D721Med (cell line): ENCODE measurements around the gene DUSP23.
A peak's percentile ranks its signal among the peaks of the same experiment; 100 is the strongest.

Source experiments
- DNase-seq: peaks from one replicate; pipeline ENCODE4 v3.0.0; 2011; ENCODE audit warnings: low spot score; ENCODE audit not compliant: insufficient read length
- FAIRE-seq: peaks from 2 replicates; lab custom pipeline; 2011; peaks lifted over from hg19 to GRCh38; lab: Jason Lieb, UNC
- TF ChIP-seq, protein P1 (sequence below): IDR thresholded peaks from 2 replicates; pipeline ENCODE4 v1.5.1; 2012; ENCODE audit warnings: mild to moderate bottlenecking, control low read depth; ENCODE audit not compliant: insufficient read depth; ENCODE audit errors: missing control alignments

The DUSP23 gene

DNA sequence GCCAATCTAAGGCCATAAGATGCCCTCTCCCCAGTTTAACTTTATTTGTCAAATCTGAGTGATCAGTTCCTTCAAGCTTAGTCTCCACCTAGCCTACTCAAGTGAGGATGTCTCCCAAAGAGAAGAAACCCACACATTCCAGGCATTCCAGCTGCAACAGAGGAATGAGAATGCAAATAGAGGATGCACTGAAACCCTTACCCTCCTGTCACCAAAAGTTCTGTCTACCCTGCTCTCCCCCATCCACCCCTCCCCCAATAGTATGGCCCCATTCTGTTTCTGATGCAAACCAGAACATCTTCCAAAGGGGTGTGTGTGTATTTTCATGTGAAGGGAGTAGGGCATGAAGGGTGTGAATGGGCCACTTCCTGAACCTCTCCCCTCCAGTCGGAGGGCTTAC lies 3.0 kb downstream of the DUSP23 start:
- FAIRE-seq (no peak), DNase-seq (no peak)
- TF ChIP-seq, protein P1, sequence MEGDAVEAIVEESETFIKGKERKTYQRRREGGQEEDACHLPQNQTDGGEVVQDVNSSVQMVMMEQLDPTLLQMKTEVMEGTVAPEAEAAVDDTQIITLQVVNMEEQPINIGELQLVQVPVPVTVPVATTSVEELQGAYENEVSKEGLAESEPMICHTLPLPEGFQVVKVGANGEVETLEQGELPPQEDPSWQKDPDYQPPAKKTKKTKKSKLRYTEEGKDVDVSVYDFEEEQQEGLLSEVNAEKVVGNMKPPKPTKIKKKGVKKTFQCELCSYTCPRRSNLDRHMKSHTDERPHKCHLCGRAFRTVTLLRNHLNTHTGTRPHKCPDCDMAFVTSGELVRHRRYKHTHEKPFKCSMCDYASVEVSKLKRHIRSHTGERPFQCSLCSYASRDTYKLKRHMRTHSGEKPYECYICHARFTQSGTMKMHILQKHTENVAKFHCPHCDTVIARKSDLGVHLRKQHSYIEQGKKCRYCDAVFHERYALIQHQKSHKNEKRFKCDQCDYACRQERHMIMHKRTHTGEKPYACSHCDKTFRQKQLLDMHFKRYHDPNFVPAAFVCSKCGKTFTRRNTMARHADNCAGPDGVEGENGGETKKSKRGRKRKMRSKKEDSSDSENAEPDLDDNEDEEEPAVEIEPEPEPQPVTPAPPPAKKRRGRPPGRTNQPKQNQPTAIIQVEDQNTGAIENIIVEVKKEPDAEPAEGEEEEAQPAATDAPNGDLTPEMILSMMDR = no peak

DNA sequence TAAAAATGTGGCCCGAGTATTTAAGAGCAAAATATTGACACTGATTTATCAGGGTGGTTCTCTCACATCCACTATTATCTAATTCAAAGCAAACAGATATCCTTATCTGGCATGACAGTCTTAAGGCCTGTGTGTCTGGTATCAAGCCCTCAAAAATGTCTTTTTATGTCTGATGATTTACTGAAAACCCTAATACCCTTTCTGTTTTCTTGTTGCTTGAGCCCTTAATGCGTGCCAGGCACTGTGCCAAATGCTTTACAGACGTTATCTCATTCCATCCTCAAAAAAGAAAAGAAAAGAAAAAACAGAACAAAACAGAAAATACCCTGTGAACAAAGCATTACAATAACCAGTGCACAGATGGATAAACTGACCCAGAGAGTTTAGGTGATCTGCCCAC lies 5.7 kb downstream of the DUSP23 start:
- TF ChIP-seq, protein P1 = no peak
- FAIRE-seq (no peak), DNase-seq (no peak)

DNA sequence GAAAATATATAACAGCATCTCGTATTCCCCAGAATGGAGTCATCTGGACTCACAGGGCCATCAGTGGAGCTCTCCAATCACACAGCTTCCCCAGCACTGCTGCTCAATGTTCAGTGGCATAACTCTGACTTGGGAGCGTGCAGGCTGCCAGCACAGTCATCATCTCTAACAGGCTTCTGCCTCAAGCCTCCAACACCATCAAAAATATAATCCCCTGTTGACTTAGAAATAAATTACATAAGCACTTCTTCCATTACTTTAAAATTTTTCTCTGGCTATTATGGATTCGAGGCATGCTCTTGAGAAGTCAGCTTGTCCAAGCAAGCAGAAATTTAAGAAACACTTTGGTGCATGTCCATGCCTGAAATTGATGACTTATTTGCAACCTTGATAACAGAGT lies 6.2 kb downstream of the DUSP23 start:
- TF ChIP-seq, protein P1 = no peak
- DNase-seq (no peak), FAIRE-seq (no peak)

DNA sequence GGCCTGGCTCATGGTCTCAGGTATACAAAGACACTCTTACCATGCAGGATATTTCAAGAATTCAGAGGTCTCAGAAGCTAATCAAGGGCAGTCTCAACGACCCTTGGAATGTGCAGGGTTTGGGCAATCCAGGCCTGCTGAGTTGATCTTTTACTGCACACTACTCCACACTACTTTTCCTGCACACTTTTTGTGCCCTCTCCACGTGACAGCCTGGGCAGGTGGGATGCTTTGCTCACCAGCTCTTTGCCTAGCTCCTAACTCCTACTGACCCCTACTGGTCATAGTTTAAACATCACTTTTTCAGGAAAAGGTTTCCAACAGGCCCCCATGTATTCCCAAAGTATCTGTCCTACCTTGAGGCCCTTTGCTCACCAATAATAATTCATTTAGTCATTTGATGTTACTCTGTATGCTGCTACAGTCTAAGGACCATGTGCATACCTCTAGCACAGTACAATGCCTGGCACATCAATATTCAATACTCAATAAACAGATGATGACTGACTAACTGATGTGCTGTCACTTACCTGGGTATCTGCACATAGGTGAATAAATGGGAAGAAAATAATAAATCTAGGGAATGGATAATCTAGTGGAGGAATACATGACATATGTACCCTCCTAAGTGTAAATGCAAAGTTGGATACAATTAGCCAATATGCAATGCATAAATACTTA lies 9.6 kb downstream of the DUSP23 start:
- peak; percentile 67 for FAIRE-seq
- DNase-seq = no peak
- TF ChIP-seq, protein P1 = peak; percentile 54

DNA sequence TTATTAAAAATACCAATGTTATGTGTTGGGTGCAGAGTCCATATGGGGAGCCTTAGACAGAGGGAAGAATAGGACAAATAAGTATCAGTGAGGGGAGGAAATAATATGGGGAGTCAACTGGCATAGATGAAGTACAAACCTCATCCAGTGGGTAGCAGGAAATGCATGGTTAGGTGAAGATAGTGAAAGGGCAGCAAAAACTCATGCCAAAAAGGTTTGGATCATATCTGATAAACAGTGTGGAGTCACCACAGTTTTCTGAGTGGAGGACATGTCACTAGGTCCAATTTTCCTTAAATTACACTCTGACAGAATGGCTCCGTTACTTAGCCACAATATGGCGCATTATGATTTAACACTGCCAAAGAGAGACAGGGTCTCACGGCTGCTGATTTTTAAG lies 10.3 kb downstream of the DUSP23 start:
- DNase-seq (no peak), FAIRE-seq (no peak)
- TF ChIP-seq, protein P1 = no peak

GRCh38 chr1:159791461-159791860 lies 10.7 kb downstream of the DUSP23 start:
- FAIRE-seq = no peak
- DNase-seq = no peak

GRCh38 chr1:159795534-159795933 lies 14.8 kb downstream of the DUSP23 start:
- TF ChIP-seq, protein P1 = no peak
- DNase-seq = no peak

More at GRCh38 chr1:159791461-159791860, 10.7 kb downstream of the DUSP23 start:
- TF ChIP-seq, protein P1 = no peak

More at GRCh38 chr1:159795534-159795933, 14.8 kb downstream of the DUSP23 start:
- FAIRE-seq = no peak
